HEK293T (cell line): ENCODE measurements around the gene ARFRP1.

Experiments used
- CTCF ChIA-PET: fragments of 350-600 bp; formaldehyde crosslinking; extraction: SDS; loops from one replicate; lab custom pipeline; 2021; ENCODE audit warnings: antibody characterized with exemption, inconsistent platforms; lab: Yijun Ruan, JAX
- POLR2A ChIA-PET: fragments of 350-600 bp; formaldehyde crosslinking; extraction: SDS; loops from one replicate; lab custom pipeline; 2020; ENCODE audit warnings: antibody characterized with exemption, inconsistent platforms; lab: Yijun Ruan, JAX
- DNase-seq: peaks from one replicate; pipeline ENCODE4 v3.0.0; 2012; ENCODE audit warnings: mixed read lengths; ENCODE audit errors: extremely low spot score
- ARNT ChIP-seq: fragments of 450-650 bp; IDR thresholded peaks from 2 replicates; pipeline ENCODE4 v1.6.1; 2017; ENCODE audit warnings: mild to moderate bottlenecking
- BHLHE40 ChIP-seq: fragments of 450-650 bp; IDR thresholded peaks from 2 replicates; pipeline ENCODE4 v1.6.1; 2016; ENCODE audit warnings: mild to moderate bottlenecking, moderate library complexity, borderline replicate concordance
- CTBP1 ChIP-seq: fragments of 450-650 bp; IDR thresholded peaks from 2 replicates; pipeline ENCODE4 v1.6.1; 2016; ENCODE audit warnings: borderline replicate concordance
- ELF4 ChIP-seq: fragments of 450-650 bp; IDR thresholded peaks from 2 replicates; pipeline ENCODE4 v1.6.1; 2017; ENCODE audit warnings: antibody characterized with exemption
- FOXA1 ChIP-seq: fragments of 450-650 bp; IDR thresholded peaks from 2 replicates; pipeline ENCODE4 v1.6.1; 2016; ENCODE audit warnings: mild to moderate bottlenecking
- FOXK2 ChIP-seq: fragments of 450-650 bp; IDR thresholded peaks from 2 replicates; pipeline ENCODE4 v1.6.1; 2016; ENCODE audit warnings: mild to moderate bottlenecking
- FOXM1 ChIP-seq: fragments of 450-650 bp; IDR thresholded peaks from 2 replicates; pipeline ENCODE4 v1.6.1; 2017; ENCODE audit warnings: mild to moderate bottlenecking, borderline replicate concordance
- HDGF ChIP-seq: fragments of 450-650 bp; IDR thresholded peaks from 2 replicates; pipeline ENCODE4 v1.6.1; 2017; ENCODE audit warnings: antibody characterized with exemption, borderline replicate concordance
- L3MBTL2 ChIP-seq: fragments of 450-650 bp; conservative IDR thresholded peaks from 2 replicates; pipeline ENCODE4 v1.6.1; 2016; ENCODE audit warnings: mild to moderate bottlenecking
- LEF1 ChIP-seq: fragments of 450-650 bp; IDR thresholded peaks from 2 replicates; pipeline ENCODE4 v1.6.1; 2017; ENCODE audit warnings: mild to moderate bottlenecking, borderline replicate concordance
- NFRKB ChIP-seq: fragments of 450-650 bp; IDR thresholded peaks from 2 replicates; pipeline ENCODE4 v1.6.1; 2016; ENCODE audit warnings: mild to moderate bottlenecking, moderate library complexity
- SP1 ChIP-seq: fragments of 450-650 bp; IDR thresholded peaks from 2 replicates; pipeline ENCODE4 v1.6.1; 2017
- SUZ12 ChIP-seq: fragments of 450-650 bp; IDR thresholded peaks from 2 replicates; pipeline ENCODE4 v1.6.1; 2016; ENCODE audit warnings: mild to moderate bottlenecking
- TARDBP ChIP-seq: fragments of 450-650 bp; IDR thresholded peaks from 2 replicates; pipeline ENCODE4 v1.6.1; 2016
- ZNF384 ChIP-seq: fragments of 450-650 bp; IDR thresholded peaks from 2 replicates; pipeline ENCODE4 v1.6.1; 2016
- TF ChIP-seq, protein P1 (sequence below): fragments of 450-650 bp; IDR thresholded peaks from 2 replicates; pipeline ENCODE4 v1.6.1; 2016

ARFRP1 gene

DNA sequence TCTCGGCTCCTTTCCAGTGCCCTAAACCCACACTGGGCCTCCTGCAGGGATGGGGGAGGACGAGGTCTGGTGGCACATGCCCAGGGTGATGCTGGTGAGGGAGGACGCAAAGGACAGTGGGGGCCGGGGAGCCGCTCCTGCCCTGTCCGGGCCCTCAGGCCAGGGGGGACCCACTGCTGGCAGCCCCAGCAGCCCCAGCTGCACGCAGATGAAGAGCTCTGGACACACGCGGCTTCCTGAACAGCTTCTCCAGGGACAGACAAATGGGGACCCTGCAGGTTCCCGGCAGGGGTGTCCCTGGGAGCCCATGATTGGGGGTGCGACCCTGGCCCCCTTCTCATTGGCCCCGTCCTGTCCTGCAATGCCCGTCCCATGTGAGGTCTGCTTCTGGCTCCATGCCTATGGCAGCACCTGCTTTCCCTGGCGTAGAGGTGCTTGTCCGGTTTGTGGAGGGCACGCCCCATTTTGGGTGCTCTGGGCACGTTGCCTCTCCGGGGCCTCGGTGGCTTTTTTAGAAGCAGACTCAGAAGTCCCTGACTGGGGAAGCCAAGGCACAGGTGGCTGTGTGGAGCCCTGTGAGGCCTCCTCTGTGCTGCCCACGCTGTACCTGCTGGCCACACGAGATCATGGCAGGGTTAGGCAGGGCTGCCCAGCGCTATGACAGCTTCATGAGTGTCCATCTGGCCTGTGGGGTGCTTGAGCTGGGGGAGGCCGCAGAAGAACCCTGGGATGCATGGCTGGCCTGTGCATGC, 26.7 kb downstream of the ARFRP1 start:
- no peak for DNase-seq
- POLR2A ChIA-PET: no interaction called here
- CTCF ChIA-PET: no interaction called here

DNA sequence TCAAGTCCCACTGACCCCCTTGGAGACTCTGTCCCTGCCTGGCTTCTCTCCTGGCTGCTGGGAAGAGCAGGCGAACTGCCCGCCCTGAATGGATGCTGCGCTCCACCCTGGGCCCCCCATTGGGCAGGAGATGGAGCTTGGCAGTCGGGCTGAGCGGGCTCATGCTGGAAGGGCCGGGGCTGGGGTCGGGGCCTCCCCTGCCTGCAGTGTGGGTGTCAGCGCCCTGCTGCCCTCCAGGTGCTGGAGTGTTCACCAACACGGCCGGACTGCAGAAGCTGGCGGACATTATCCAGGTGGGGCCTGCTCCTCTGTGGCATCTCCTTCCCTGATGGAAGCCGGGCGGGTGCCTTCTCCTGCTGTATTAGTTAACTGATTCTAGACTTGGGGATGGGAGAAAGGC, 27.3 kb downstream of the ARFRP1 start:
- POLR2A ChIA-PET: interaction anchor here (1.4 kb wide), 1 partner anchor 22 kb away, joined by 5 read pairs; the partner anchor contains the start of gene RTEL1
- no peak for DNase-seq
- CTCF ChIA-PET: no interaction called here
- TF ChIP-seq SP1 (no peak), TARDBP (no peak), CTBP1 (no peak), HDGF (no peak)

More for the DNA sequence above, 26.7 kb downstream of the ARFRP1 start:
- TF ChIP-seq BHLHE40 (no peak), TARDBP (no peak), CTBP1 (no peak), SUZ12 (no peak), ZNF384 (no peak)

DNA sequence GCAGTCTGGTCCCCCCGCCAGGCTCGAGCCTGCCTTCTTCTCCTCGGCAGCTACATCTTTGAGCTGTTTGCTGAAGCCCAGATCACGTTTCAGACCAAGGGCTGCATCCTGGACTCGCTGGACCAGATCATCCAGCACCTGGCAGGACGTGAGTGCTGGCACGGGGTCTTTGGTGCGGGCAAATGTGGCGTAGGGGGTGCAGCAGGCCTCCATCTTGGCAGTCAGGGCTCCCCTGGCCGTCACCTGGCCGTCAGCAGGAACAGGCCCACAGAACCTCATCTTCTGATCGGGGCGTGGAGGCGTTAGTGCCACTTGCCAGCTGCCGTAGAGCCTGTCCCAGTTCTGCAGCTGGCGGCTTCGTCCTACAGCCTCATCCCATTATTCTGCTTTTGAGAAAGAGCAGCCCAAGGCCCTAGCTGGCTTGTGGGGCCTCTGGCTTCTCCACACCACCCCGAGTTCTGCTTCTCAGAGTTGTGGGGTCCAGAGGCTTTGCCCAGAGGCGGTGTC, 27.9 kb downstream of the ARFRP1 start:
- ChIA-PET POLR2A (interaction anchor here (1.4 kb wide), 1 partner anchor 21 kb away, joined by 5 read pairs; the partner anchor contains the start of gene RTEL1), CTCF (no interaction called here)
- TF ChIP-seq SP1: no peak
- no peak for TF ChIP-seq FOXK2
- no peak for TF ChIP-seq FOXA1
- no peak for TF ChIP-seq CTBP1
- no peak for TF ChIP-seq NFRKB
- TF ChIP-seq SUZ12: no peak
- TF ChIP-seq, protein P1, sequence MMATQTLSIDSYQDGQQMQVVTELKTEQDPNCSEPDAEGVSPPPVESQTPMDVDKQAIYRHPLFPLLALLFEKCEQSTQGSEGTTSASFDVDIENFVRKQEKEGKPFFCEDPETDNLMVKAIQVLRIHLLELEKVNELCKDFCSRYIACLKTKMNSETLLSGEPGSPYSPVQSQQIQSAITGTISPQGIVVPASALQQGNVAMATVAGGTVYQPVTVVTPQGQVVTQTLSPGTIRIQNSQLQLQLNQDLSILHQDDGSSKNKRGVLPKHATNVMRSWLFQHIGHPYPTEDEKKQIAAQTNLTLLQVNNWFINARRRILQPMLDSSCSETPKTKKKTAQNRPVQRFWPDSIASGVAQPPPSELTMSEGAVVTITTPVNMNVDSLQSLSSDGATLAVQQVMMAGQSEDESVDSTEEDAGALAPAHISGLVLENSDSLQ: no peak
- TF ChIP-seq ARNT: no peak
- no peak for TF ChIP-seq ELF4
- TF ChIP-seq TARDBP: no peak
- TF ChIP-seq HDGF: no peak
- TF ChIP-seq BHLHE40: no peak
- TF ChIP-seq LEF1: no peak
- no peak for TF ChIP-seq L3MBTL2
- DNase-seq: no peak

DNA sequence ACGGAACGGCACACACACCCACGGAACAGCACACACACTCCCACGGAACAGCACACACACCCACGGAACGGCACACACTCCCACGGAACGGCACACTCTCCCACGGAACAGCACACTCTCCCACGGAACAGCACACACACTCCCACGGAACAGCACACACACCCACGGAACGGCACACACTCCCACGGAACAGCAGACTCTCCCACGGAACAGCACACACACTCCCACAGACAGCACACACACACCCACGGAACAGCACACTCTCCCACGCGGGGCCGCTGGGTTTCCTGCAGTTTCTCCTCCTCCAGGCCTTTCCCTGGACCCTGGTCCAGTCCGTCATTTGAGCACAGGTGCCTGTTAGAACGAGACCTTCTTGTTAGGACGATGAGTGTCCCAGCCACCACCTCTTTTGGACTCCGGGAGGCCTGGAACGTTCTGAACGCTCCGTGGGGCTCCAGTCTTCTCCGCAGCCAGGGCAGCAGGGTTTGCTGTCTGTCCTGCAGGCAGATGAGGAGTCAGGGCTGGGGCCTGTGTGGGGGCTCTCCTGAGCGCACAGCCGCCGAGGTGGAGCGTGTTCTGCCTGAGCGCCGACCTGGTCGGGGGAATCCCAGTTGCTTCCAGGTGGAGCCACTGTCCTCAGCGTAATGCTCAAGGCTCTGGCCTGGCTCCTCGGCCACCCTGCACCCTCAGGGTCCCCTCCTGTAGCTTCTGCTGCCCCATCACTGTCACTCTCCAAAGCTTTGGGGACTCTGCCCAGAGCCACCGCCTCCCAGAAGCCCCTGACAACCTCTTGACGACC, 28.9 kb downstream of the ARFRP1 start:
- no peak for TF ChIP-seq FOXA1
- TF ChIP-seq SUZ12: no peak
- TF ChIP-seq ARNT: no peak
- no peak for TF ChIP-seq SP1
- no peak for TF ChIP-seq ZNF384
- TF ChIP-seq, protein P1: no peak
- no peak for TF ChIP-seq FOXM1
- no peak for TF ChIP-seq BHLHE40
- TF ChIP-seq ELF4: no peak
- TF ChIP-seq L3MBTL2: no peak
- no peak for TF ChIP-seq CTBP1
- no peak for TF ChIP-seq HDGF
- no peak for TF ChIP-seq NFRKB
- TF ChIP-seq TARDBP: no peak
- TF ChIP-seq LEF1: no peak
- POLR2A ChIA-PET: interaction anchor here (1.4 kb wide), 1 partner anchor 20 kb away, joined by 5 read pairs; the partner anchor contains the start of gene RTEL1
- no peak for DNase-seq
- CTCF ChIA-PET: no interaction called here

DNA sequence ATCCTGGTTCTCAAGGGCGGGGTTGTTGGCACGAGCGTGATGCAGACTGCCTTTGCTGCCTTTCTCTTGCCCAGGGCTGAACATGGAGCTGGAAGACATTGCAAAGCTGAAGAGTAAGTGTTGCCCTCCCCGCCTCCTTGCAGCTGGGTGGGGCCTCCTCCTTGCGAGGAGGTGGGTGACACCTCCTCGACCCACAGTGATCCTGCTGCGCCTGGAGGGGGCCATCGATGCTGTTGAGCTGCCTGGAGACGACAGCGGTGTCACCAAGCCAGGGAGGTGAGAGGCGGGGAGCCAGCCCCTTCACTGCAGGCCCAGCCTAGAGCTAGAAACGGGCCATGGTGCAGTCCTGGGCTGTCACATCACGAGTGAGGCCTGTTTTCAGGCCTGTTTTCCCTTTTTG, 29.7 kb downstream of the ARFRP1 start:
- no peak for TF ChIP-seq ARNT
- no peak for TF ChIP-seq CTBP1
- TF ChIP-seq SUZ12: no peak
- no peak for TF ChIP-seq FOXA1
- TF ChIP-seq NFRKB: no peak
- TF ChIP-seq LEF1: no peak
- TF ChIP-seq L3MBTL2: no peak
- TF ChIP-seq BHLHE40: no peak
- no peak for TF ChIP-seq ELF4
- TF ChIP-seq HDGF: no peak
- TF ChIP-seq, protein P1: no peak
- no peak for TF ChIP-seq FOXM1
- TF ChIP-seq TARDBP: no peak
- TF ChIP-seq FOXK2: no peak
- no peak for TF ChIP-seq SP1
- no peak for TF ChIP-seq ZNF384
- ChIA-PET CTCF (no interaction called here), POLR2A (no interaction called here)
- no peak for DNase-seq
